Liver (tissue), 9 donors: Measurements from ENCODE around the gene SHB. TPM values are rescaled to one million over a fixed set of nuclear protein-coding genes. Genes with fewer than 3 reads are reported as not detected.

Experiments used
- DNase-seq: peaks from one replicate; pipeline ENCODE4 v3.0.0-alpha.2; 2017; ENCODE audit warnings: low spot score
- H3K27ac ChIP-seq, 2 donors: one replicate each; pipeline ENCODE4 v1.7.0; 2013; ENCODE audit warnings: inconsistent platforms in 2 of 2, low read length in 2 of 2, control low read depth in 1 of 2, low read depth in 1 of 2, mild to moderate bottlenecking in 1 of 2
- H3K27me3 ChIP-seq, 4 donors: one replicate each; pipeline versions ENCODE4 v1.6.1 to v1.7.0; 2013; ENCODE audit warnings: low read length in 3 of 4, inconsistent platforms in 1 of 4, mild to moderate bottlenecking in 1 of 4, moderate library complexity in 1 of 4; ENCODE audit not compliant: control insufficient read depth in 4 of 4, insufficient read depth in 4 of 4
- H3K36me3 ChIP-seq, 4 donors: one replicate each; pipeline versions ENCODE4 v1.6.1 to v1.7.0; 2013; ENCODE audit warnings: low read length in 3 of 4, mild to moderate bottlenecking in 3 of 4, low read depth in 1 of 4, moderate library complexity in 1 of 4; ENCODE audit not compliant: control insufficient read depth in 4 of 4, insufficient read depth in 3 of 4
- H3K4me1 ChIP-seq, 4 donors: one replicate each; pipeline versions ENCODE4 v1.6.1 to v1.7.0; 2013; ENCODE audit warnings: low read length in 3 of 4, mild to moderate bottlenecking in 3 of 4, moderate library complexity in 1 of 4; ENCODE audit not compliant: control insufficient read depth in 4 of 4, insufficient read depth in 4 of 4
- H3K4me3 ChIP-seq, 3 donors: one replicate each; pipeline versions ENCODE4 v1.6.1 to v1.7.0; 2013; ENCODE audit warnings: low read length in 3 of 3, control low read depth in 1 of 3, low read depth in 1 of 3, mild to moderate bottlenecking in 1 of 3
- H3K9ac ChIP-seq, 2 donors: one replicate each; pipeline ENCODE4 v1.7.0; 2013; ENCODE audit warnings: low read length in 2 of 2, mild to moderate bottlenecking in 2 of 2, moderate library complexity in 2 of 2, control low read depth in 1 of 2, low read depth in 1 of 2
- H3K9me3 ChIP-seq, 4 donors: one replicate each; pipeline versions ENCODE4 v1.6.1 to v1.7.0; 2013; ENCODE audit warnings: low read length in 3 of 4; ENCODE audit not compliant: control insufficient read depth in 4 of 4
- CTCF ChIP-seq: fragments of 150-350 bp; IDR thresholded peaks from 2 replicates; pipeline ENCODE4 v1.5.1; 2017; ENCODE audit warnings: improper control_type of control experiment, low read depth, low read length; ENCODE audit not compliant: missing input control
- EGR1 ChIP-seq, 2 donors: IDR thresholded peaks; 2 replicates each; pipeline ENCODE4 v1.6.1; 2016 to 2018; ENCODE audit warnings: antibody characterized with exemption in 2 of 2, low read depth in 2 of 2
- FOXA1 ChIP-seq: IDR thresholded peaks from 2 replicates; pipeline ENCODE4 v1.6.1; 2016; ENCODE audit warnings: antibody characterized with exemption
- GABPA ChIP-seq, 2 donors: IDR thresholded peaks in 1 of 2; conservative IDR thresholded peaks in 1 of 2; 2 replicates each; pipeline ENCODE4 v1.6.1; 2016; ENCODE audit warnings: antibody characterized with exemption in 2 of 2, mild to moderate bottlenecking in 1 of 2, moderate library complexity in 1 of 2
- HNF4A ChIP-seq, 2 donors: conservative IDR thresholded peaks; 2 replicates each; pipeline ENCODE4 v1.6.1; 2016; ENCODE audit warnings: antibody characterized with exemption in 2 of 2, mild to moderate bottlenecking in 2 of 2
- HNF4G ChIP-seq: IDR thresholded peaks from 2 replicates; pipeline ENCODE4 v1.6.1; 2016; ENCODE audit warnings: antibody characterized with exemption
- RAD21 ChIP-seq, 2 donors: IDR thresholded peaks; 2 replicates each; pipeline ENCODE4 v1.6.1; 2016; ENCODE audit warnings: antibody characterized with exemption in 2 of 2, mild to moderate bottlenecking in 2 of 2
- RXRA ChIP-seq, 2 donors: IDR thresholded peaks; 2 replicates each; pipeline ENCODE4 v1.6.1; 2017 to 2018; ENCODE audit warnings: antibody characterized with exemption in 2 of 2, mild to moderate bottlenecking in 1 of 2
- SP1 ChIP-seq: IDR thresholded peaks from 2 replicates; pipeline ENCODE4 v1.6.1; 2018; ENCODE audit warnings: antibody characterized with exemption, mild to moderate bottlenecking
- TAF1 ChIP-seq: conservative IDR thresholded peaks from 2 replicates; pipeline ENCODE4 v1.6.1; 2016; ENCODE audit warnings: antibody characterized with exemption, mild to moderate bottlenecking
- WGBS: extraction: QIAGEN DNeasy Blood & Tissue Kit; methylation state at CpG from one replicate; pipeline ENCODE4 v1.1.7; 2013; 5-methylcytosine and 5-hydroxymethylcytosine counted together
- polyA plus RNA-seq, 2 donors: library from polyadenylated mRNA; stranded (reverse) in 1 of 2; unstranded in 1 of 2; fragments of 200-250 nt in 1 of 2; fragments of >200 nt in 1 of 2; fragmentation: Nextera tagmentation in 1 of 2; extraction: Ambion mirVana in 1 of 2; gene quantifications; one replicate each; pipeline versions ENCODE4 v1.2.1 to v1.2.3, GENCODE V29; 2013 to 2015
- total RNA-seq, 2 donors: library from RNA; depleted of rRNA; stranded (reverse); fragments of >200 nt; gene quantifications; one replicate each; pipeline ENCODE4 v1.2.3, GENCODE V29; 2014
- TF ChIP-seq, protein P1 (sequence below): IDR thresholded peaks from 2 replicates; pipeline ENCODE4 v1.6.1; 2016; ENCODE audit warnings: antibody characterized with exemption
- TF ChIP-seq, protein P2 (sequence below): IDR thresholded peaks from 2 replicates; pipeline ENCODE4 v1.6.1; 2016; ENCODE audit warnings: antibody characterized with exemption
- TF ChIP-seq, protein P3 (sequence below): IDR thresholded peaks from 2 replicates; pipeline ENCODE4 v1.6.1; 2016; ENCODE audit warnings: antibody characterized with exemption, mild to moderate bottlenecking
- TF ChIP-seq, protein P4 (sequence below): IDR thresholded peaks from 2 replicates; pipeline ENCODE4 v1.6.1; 2016; ENCODE audit warnings: antibody characterized with exemption
- donor health status: healthy.
- donor health status: healthy.
- donor health status: healthy.
- donor health status: healthy.
- donor health status: healthy.

SHB gene
- total and polyA plus RNA-seq, 4 donors, result 3.4 to 17.3 (median 7.0) TPM

GRCh38 chr9:38033941-38034340 lies 35.1 kb downstream of the SHB start:
- WGBS, result 88% methylated on average over 8 of the region's 8 CpGs
- no peak for DNase-seq

GRCh38 chr9:38032266-38033110 lies 36.5 kb downstream of the SHB start:
- no peak for DNase-seq
- Histone ChIP-seq H3K4me1 (peaks cover 16 to 76% (median 55%) of the 10 kb centered on the region in 4 donors), H3K4me3 (no peak overlapping the region), H3K27me3 (no peaks in the 10 kb centered on the region), H3K36me3 (no peaks in the 10 kb centered on the region), H3K9me3 (no peaks in the 10 kb centered on the region), H3K9ac (no peak overlapping the region), H3K27ac (peak overlapping the region; percentile 58 to 66)
- 57% methylated on average over 13 of the region's 13 CpGs for WGBS
- TF ChIP-seq TAF1 (no peak), RAD21 (IDR thresholded peaks at IDR 0.05) (peak in 1 of 2 donors; percentile 43)

More at GRCh38 chr9:38033941-38034340, 35.1 kb downstream of the SHB start:
- H3K9me3 ChIP-seq, result no peaks in the 10 kb centered on the region
- TF ChIP-seq FOXA1 (no peak), HNF4G (no peak), SP1 (no peak), TAF1 (no peak), HNF4A (conservative IDR thresholded peaks at IDR 0.05) (no peak), CTCF (no peak), RXRA (IDR thresholded peaks at IDR 0.05) (no peak), RAD21 (IDR thresholded peaks at IDR 0.05) (no peak)
- TF ChIP-seq, protein P1, sequence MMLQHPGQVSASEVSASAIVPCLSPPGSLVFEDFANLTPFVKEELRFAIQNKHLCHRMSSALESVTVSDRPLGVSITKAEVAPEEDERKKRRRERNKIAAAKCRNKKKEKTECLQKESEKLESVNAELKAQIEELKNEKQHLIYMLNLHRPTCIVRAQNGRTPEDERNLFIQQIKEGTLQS, result no peak
- TF ChIP-seq, protein P2, sequence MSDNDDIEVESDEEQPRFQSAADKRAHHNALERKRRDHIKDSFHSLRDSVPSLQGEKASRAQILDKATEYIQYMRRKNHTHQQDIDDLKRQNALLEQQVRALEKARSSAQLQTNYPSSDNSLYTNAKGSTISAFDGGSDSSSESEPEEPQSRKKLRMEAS, result no peak
- H3K36me3 ChIP-seq, result no peaks in the 10 kb centered on the region
- no peak overlapping the region for H3K27ac ChIP-seq
- H3K9ac ChIP-seq, result no peak overlapping the region
- H3K4me3 ChIP-seq, result no peak overlapping the region
- H3K27me3 ChIP-seq, result no peaks in the 10 kb centered on the region
- peaks cover 20 to 75% (median 49%) of the 10 kb centered on the region in 4 donors for H3K4me1 ChIP-seq

DNA sequence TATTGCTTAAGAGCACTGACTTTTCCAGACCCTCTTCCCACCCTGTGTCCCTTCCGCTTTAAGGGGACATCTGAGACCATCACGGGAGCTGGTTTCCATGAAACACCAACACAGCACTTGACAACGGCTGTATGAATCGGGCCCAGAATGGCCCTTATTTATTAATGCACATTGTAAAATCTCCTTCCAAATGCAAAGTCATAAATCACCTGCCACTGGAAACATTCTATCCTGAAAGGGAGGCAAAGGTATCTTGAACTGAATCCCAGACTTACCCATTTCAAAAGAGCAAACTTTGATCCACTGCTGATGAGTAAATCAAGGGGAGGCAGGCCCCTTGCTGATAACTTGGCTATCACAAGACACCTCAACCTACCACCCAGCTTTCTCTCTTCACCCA lies 37.4 kb downstream of the SHB start:
- no peak for DNase-seq
- peaks cover 16 to 77% (median 61%) of the 10 kb centered on the region in 4 donors for H3K4me1 ChIP-seq
- WGBS, result 42% methylated on average over 4 of the region's 4 CpGs
- no peak overlapping the region for H3K9ac ChIP-seq
- peak overlapping the region; percentile 58 to 66 for H3K27ac ChIP-seq
- no peak overlapping the region for H3K4me3 ChIP-seq
- H3K27me3 ChIP-seq, result no peaks in the 10 kb centered on the region
- H3K9me3 ChIP-seq, result no peaks in the 10 kb centered on the region
- no peaks in the 10 kb centered on the region for H3K36me3 ChIP-seq
- TF ChIP-seq EGR1 (IDR thresholded peaks at IDR 0.05; ENCODE audit: low read depth in 2 of 2) (peak in 1 of 2 donors; percentile 37), HNF4G (no peak), GABPA (IDR thresholded peaks at IDR 0.05 in 1 of 2, conservative IDR thresholded peaks at IDR 0.05 in 1 of 2) (peak in 1 of 2 donors; percentile 18), CTCF (no peak), TAF1 (no peak), SP1 (peak; percentile 65), FOXA1 (no peak)
- TF ChIP-seq, protein P3, sequence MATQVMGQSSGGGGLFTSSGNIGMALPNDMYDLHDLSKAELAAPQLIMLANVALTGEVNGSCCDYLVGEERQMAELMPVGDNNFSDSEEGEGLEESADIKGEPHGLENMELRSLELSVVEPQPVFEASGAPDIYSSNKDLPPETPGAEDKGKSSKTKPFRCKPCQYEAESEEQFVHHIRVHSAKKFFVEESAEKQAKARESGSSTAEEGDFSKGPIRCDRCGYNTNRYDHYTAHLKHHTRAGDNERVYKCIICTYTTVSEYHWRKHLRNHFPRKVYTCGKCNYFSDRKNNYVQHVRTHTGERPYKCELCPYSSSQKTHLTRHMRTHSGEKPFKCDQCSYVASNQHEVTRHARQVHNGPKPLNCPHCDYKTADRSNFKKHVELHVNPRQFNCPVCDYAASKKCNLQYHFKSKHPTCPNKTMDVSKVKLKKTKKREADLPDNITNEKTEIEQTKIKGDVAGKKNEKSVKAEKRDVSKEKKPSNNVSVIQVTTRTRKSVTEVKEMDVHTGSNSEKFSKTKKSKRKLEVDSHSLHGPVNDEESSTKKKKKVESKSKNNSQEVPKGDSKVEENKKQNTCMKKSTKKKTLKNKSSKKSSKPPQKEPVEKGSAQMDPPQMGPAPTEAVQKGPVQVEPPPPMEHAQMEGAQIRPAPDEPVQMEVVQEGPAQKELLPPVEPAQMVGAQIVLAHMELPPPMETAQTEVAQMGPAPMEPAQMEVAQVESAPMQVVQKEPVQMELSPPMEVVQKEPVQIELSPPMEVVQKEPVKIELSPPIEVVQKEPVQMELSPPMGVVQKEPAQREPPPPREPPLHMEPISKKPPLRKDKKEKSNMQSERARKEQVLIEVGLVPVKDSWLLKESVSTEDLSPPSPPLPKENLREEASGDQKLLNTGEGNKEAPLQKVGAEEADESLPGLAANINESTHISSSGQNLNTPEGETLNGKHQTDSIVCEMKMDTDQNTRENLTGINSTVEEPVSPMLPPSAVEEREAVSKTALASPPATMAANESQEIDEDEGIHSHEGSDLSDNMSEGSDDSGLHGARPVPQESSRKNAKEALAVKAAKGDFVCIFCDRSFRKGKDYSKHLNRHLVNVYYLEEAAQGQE, result peak; percentile 31
- TF ChIP-seq, protein P4, sequence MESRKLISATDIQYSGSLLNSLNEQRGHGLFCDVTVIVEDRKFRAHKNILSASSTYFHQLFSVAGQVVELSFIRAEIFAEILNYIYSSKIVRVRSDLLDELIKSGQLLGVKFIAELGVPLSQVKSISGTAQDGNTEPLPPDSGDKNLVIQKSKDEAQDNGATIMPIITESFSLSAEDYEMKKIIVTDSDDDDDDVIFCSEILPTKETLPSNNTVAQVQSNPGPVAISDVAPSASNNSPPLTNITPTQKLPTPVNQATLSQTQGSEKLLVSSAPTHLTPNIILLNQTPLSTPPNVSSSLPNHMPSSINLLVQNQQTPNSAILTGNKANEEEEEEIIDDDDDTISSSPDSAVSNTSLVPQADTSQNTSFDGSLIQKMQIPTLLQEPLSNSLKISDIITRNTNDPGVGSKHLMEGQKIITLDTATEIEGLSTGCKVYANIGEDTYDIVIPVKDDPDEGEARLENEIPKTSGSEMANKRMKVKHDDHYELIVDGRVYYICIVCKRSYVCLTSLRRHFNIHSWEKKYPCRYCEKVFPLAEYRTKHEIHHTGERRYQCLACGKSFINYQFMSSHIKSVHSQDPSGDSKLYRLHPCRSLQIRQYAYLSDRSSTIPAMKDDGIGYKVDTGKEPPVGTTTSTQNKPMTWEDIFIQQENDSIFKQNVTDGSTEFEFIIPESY, result peak; percentile 53
- TF ChIP-seq, protein P1, result peak; percentile 16
